ENCODE measurements around the gene IGIP. TPM values are rescaled to one million over a fixed set of nuclear protein-coding genes. Genes with fewer than 3 reads are reported as not detected.

IGIP gene
- total and polyA plus RNA-seq, 2 of the 8 experiments (the other 6 are each of a cell fraction or from before 2014, with no cell fraction given), result 0.32 to 0.69 TPM

DNA sequence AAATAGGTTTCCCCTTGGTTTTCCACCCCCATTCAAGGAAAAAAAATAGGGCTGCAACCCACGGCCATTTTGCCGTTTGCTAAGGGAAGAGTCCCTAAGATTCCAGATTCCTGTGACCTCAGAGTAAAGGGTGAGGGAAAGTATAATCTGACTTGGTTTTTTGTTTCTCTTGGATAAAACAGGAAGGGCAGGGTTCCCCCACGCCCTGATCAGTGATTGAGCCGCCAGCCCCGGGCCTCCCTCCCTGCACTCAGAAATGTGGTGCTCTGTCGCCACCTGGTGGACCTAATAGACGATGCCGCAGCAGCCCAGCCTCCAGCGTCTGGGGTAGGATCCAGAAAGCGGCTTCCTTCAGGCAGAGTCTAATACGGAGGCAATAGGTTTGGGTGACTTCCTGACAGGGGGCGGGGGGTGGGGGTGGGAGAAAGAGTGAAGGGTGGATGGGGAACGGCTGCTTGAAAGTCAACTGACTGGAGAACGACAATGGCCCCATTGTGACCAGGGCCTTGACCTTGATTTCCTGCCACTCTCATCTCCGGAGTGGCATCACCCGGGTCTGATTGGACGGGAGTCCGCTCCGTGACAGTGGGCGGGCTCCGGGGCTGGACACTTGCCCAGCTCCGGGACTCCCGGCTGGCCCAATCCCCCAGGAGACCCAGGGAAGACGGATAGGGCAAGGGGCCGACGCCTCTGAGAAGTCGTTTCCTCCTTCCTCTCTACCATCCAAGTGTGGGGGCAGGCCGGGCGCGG, 31.5 kb downstream of the IGIP start:
- DNase-seq (ENCODE audit: low read depth in 1 of 2, low spot score in 2 of 2), result peak in 1 of 2 experiments; percentile 96
- ChIA-PET POLR2A (ENCODE audit: partially characterized antibody) (interaction anchor here (5.2 kb wide), 1 partner anchor 12 kb away, joined by 19 read pairs; no protein-coding TSS in a partner anchor), CTCF (ENCODE audit: partially characterized antibody) (interaction anchor here (0.7 to 10.1 kb wide), 12 partner anchors 9 to 392 kb away, joined by 3 to 118 read pairs (median 4); partner anchors contain the start of genes CYSTM1 and NRG2)
- no peak overlapping the region for H2BK15ac ChIP-seq (ENCODE audit: low read length)
- no peak overlapping the region for H3K4ac ChIP-seq (replicated peaks; ENCODE audit: insufficient read length, low read depth, low read length)
- no peak overlapping the region for H2BK12ac ChIP-seq (ENCODE audit: low read depth, low read length)
- no peak overlapping the region for H3K9ac ChIP-seq (replicated peaks in 1 of 4; ENCODE audit: extremely low read depth in 1 of 4, low read depth in 3 of 4, low read length in 3 of 4)
- H3K18ac ChIP-seq (ENCODE audit: extremely low read depth, low read length), result no peak overlapping the region
- peaks cover 0 to 8% (median 6%) of the 10 kb centered on the region in 4 experiments; a peak in 4 of 7 replicates for H3K27me3 ChIP-seq (replicated peaks in 1 of 4; ENCODE audit: control insufficient read depth in 3 of 4, extremely low read depth in 1 of 4, insufficient read depth in 3 of 4, low read length in 3 of 4)
- H2BK20ac ChIP-seq (ENCODE audit: low read length), result no peak overlapping the region
- H3K4me1 ChIP-seq (replicated peaks in 1 of 4; ENCODE audit: control insufficient read depth in 3 of 4, insufficient read depth in 4 of 4, low read length in 3 of 4), result peaks cover 6 to 19% (median 14%) of the 10 kb centered on the region in 4 experiments
- H3K23ac ChIP-seq (ENCODE audit: insufficient read length), result no peak overlapping the region
- peak overlapping the region in 3 of 4 experiments; percentile 19 to 52 (median 26); a peak in 6 of 8 replicates for H3K4me3 ChIP-seq (ENCODE audit: extremely low read depth in 1 of 4, insufficient read depth in 2 of 4, low read depth in 3 of 4, low read length in 4 of 4)
- H3K27ac ChIP-seq (ENCODE audit: low read depth, low read length), result no peak overlapping the region
- H3K56ac ChIP-seq (replicated peaks; ENCODE audit: insufficient read length, low read depth, low read length), result no peak overlapping the region
- no peak overlapping the region for H2BK5ac ChIP-seq (ENCODE audit: low read depth, low read length)
- H3K79me2 ChIP-seq (ENCODE audit: control insufficient read depth in 1 of 2, insufficient read depth in 2 of 2, low read length in 2 of 2), result no peaks in the 10 kb centered on the region
- H3K9me3 ChIP-seq (ENCODE audit: insufficient read depth in 2 of 2, low read depth in 1 of 2, low read length in 1 of 2), result no peaks in the 10 kb centered on the region
- peak overlapping the region; percentile 1 to 83; a peak in 3 of 4 replicates for H3K4me2 ChIP-seq (ENCODE audit: insufficient read depth in 1 of 2, low read depth in 2 of 2, low read length in 2 of 2)
- no peak overlapping the region for H2BK120ac ChIP-seq (replicated peaks; ENCODE audit: low read depth, low read length)
- H2AFZ ChIP-seq (ENCODE audit: low read length), result peak overlapping the region; percentile 92
- no peaks in the 10 kb centered on the region for H3K79me1 ChIP-seq (ENCODE audit: low read depth, low read length)
- H4K91ac ChIP-seq (replicated peaks; ENCODE audit: insufficient read length, low read length), result no peak overlapping the region
- H3K23me2 ChIP-seq (ENCODE audit: low read depth, low read length), result peaks cover 3% of the 10 kb centered on the region; the same call in 1 of the 2 replicates
- H4K8ac ChIP-seq (ENCODE audit: extremely low read depth, insufficient read depth, low read length), result peak overlapping the region; percentile 86
- H3K36me3 ChIP-seq (ENCODE audit: control insufficient read depth in 2 of 4, insufficient read depth in 4 of 4, low read length in 3 of 4), result no peaks in the 10 kb centered on the region
- no peak overlapping the region for H3K14ac ChIP-seq (ENCODE audit: insufficient read length)
- H4K20me1 ChIP-seq (replicated peaks in 1 of 2; ENCODE audit: control insufficient read depth in 1 of 2, insufficient read depth in 2 of 2, low read length in 2 of 2), result no peaks in the 10 kb centered on the region
- H2AK5ac ChIP-seq (ENCODE audit: low read depth, low read length), result no peak overlapping the region
- 10% methylated on average over 25 of the region's 30 CpGs; no CpG with 5 or more reads in 1 of the 2 experiments for WGBS, 2 experiments (ENCODE audit: extremely low coverage in 1 of 2, insufficient coverage in 1 of 2, insufficient read length in 1 of 2, insufficient replicate concordance in 2 of 2, low coverage in 1 of 2, low lambda C conversion rate in 2 of 2, missing lambda C conversion rate in 1 of 2)
- peak; percentile 24 for FAIRE-seq
- H4K5ac ChIP-seq (ENCODE audit: insufficient read length, low read depth, low read length), result no peak overlapping the region
- TF ChIP-seq EGR1 (IDR thresholded peaks at IDR 0.05; ENCODE audit: borderline replicate concordance, low read depth, low read length) (no peak), CHD2 (IDR thresholded peaks at IDR 0.05; ENCODE audit: low read length) (no peak), RAD21 (IDR thresholded peaks at IDR 0.05 in 1 of 2, conservative IDR thresholded peaks at IDR 0.05 in 1 of 2; ENCODE audit: low read depth in 2 of 2, low read length in 2 of 2) (peak; percentile 96 to 98), FOSL1 (IDR thresholded peaks at IDR 0.05; ENCODE audit: insufficient read depth, low read depth, low read length) (no peak), RBBP5 (IDR thresholded peaks at IDR 0.05; ENCODE audit: borderline replicate concordance, low read depth, low read length) (no peak), TAF7 (optimal IDR thresholded peaks at IDR 0.05; ENCODE audit: borderline replicate concordance, low read depth, low read length) (no peak), SIX5 (IDR thresholded peaks at IDR 0.05; ENCODE audit: low read depth, low read length) (no peak), CREB1 (IDR thresholded peaks at IDR 0.05) (0 out of 2 replicates have a peak, but pooled peaks have one; percentile 39), GTF2F1 (IDR thresholded peaks at IDR 0.05; ENCODE audit: borderline replicate concordance, low read depth, low read length) (no peak), KDM5A (IDR thresholded peaks at IDR 0.05; ENCODE audit: low read length) (no peak)
- TF ChIP-seq, protein P1, sequence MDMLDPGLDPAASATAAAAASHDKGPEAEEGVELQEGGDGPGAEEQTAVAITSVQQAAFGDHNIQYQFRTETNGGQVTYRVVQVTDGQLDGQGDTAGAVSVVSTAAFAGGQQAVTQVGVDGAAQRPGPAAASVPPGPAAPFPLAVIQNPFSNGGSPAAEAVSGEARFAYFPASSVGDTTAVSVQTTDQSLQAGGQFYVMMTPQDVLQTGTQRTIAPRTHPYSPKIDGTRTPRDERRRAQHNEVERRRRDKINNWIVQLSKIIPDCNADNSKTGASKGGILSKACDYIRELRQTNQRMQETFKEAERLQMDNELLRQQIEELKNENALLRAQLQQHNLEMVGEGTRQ (IDR thresholded peaks at IDR 0.05; ENCODE audit: low read length), result no peak

All from H1 (cell line).